Activated CD8-positive, alpha-beta memory T cell treated with anti-CD3 and anti-CD28 coated beads for 36 hours (primary cell): Measurements from ENCODE around the gene DNAH3. TPM values are rescaled to one million over a fixed set of nuclear protein-coding genes. Genes with fewer than 3 reads are reported as not detected.

Experiments
- CTCF ChIA-PET: fragments of 350-600 bp; sonication (Branson Sonifier 250); formaldehyde crosslinking; loops from one replicate; lab custom pipeline; 2021; ENCODE audit warnings: antibody characterized with exemption; lab: Charles Lee
- POLR2A ChIA-PET: fragments of 350-600 bp; sonication (Branson Sonifier 250); formaldehyde crosslinking; loops from one replicate; lab custom pipeline; 2021; ENCODE audit warnings: antibody characterized with exemption; lab: Charles Lee
- total RNA-seq, 2 experiments: library from RNA; stranded (reverse); gene quantifications; one replicate each; pipeline ENCODE4 v1.2.3, GENCODE V29; 2021

The DNAH3 gene
- total RNA-seq, 2 experiments from 2014 or later: 0.02 TPM

- POLR2A ChIA-PET: interaction anchor here (0.5 kb wide), 1 partner anchor 55 kb away, joined by 6 read pairs; no protein-coding TSS in a partner anchor
- CTCF ChIA-PET: no interaction called here
Measured at GRCh38 chr16:20883554-20884239, 266.9 kb downstream of the DNAH3 start.

Other genes starting within 250 kb of the DNAH3 start
- gene LDAF1, start 7.8 kb upstream of the DNAH3 start, total RNA-seq: 1 to 10 TPM; 7.9 to 9.3 TPM
- gene ZP2, start 60.7 kb upstream of the DNAH3 start, total RNA-seq: not detected
- gene ANKS4B, start 82.9 kb upstream of the DNAH3 start, total RNA-seq: not detected
- not detected for gene CRYM, start 127.4 kb upstream of the DNAH3 start, total RNA-seq